Measurements from ENCODE around the gene ITPR1. TPM values are rescaled to one million over a fixed set of nuclear protein-coding genes. Genes with fewer than 3 reads are reported as not detected.

The ITPR1 gene
- total RNA-seq, 1 experiment from 2014 or later = 8.7 TPM

GRCh38 chr3:4678320-4678719 lies 185.2 kb downstream of the ITPR1 start:
- in situ Hi-C loops (cut with HindIII; ENCODE audit: low pct_unique_long_range_greater_than_20kb, low sequenced_read_pairs) (no loop called here), intact Hi-C loops (cut with micrococcal nuclease; ENCODE audit: unreplicated experiment) (no loop called here)
- no peaks in the 10 kb centered on the region for H3K9me3 ChIP-seq (ENCODE audit: control insufficient read depth, insufficient read depth, low read depth, low read length)
- no peaks in the 10 kb centered on the region for H3K36me3 ChIP-seq (ENCODE audit: control insufficient read depth, insufficient read depth, low read length)
- no peaks in the 10 kb centered on the region for H3K4me1 ChIP-seq (ENCODE audit: control insufficient read depth, insufficient read depth, low read length)
- TF ChIP-seq, protein P1, sequence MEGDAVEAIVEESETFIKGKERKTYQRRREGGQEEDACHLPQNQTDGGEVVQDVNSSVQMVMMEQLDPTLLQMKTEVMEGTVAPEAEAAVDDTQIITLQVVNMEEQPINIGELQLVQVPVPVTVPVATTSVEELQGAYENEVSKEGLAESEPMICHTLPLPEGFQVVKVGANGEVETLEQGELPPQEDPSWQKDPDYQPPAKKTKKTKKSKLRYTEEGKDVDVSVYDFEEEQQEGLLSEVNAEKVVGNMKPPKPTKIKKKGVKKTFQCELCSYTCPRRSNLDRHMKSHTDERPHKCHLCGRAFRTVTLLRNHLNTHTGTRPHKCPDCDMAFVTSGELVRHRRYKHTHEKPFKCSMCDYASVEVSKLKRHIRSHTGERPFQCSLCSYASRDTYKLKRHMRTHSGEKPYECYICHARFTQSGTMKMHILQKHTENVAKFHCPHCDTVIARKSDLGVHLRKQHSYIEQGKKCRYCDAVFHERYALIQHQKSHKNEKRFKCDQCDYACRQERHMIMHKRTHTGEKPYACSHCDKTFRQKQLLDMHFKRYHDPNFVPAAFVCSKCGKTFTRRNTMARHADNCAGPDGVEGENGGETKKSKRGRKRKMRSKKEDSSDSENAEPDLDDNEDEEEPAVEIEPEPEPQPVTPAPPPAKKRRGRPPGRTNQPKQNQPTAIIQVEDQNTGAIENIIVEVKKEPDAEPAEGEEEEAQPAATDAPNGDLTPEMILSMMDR (IDR thresholded peaks at IDR 0.05) = no peak
- no peak for TF ChIP-seq TCF7L2 (IDR thresholded peaks at IDR 0.05; ENCODE audit: low read depth, low read length)
- H3K27me3 ChIP-seq (ENCODE audit: control insufficient read depth, insufficient read depth, low read length) = no peaks in the 10 kb centered on the region
- ChIA-PET POLR2A (no interaction called here), CTCF (no interaction called here)
- no peak for ATAC-seq
- DNase-seq (ENCODE audit: low read depth, low spot score) = no peak
- H3K4me3 ChIP-seq (ENCODE audit: low read depth in 2 of 2, low read length in 2 of 2) = no peak overlapping the region
- no TSS peak for BruUV-seq (replicated peaks)
- no peak overlapping the region for H3K27ac ChIP-seq (ENCODE audit: low read length)

GRCh38 chr3:4680227-4680691 lies 187.1 kb downstream of the ITPR1 start:
- TF ChIP-seq SIN3A (IDR thresholded peaks at IDR 0.05; ENCODE audit: borderline replicate concordance, insufficient read depth, low read depth, low read length) (no peak), POLR2AphosphoS5 (IDR thresholded peaks at IDR 0.05; ENCODE audit: low read depth, low read length) (no peak), REST (IDR thresholded peaks at IDR 0.05; ENCODE audit: insufficient read depth in 1 of 2, low read depth in 2 of 2, low read length in 1 of 2) (no peak), TCF7L2 (IDR thresholded peaks at IDR 0.05; ENCODE audit: low read depth, low read length) (no peak)
- TF ChIP-seq, protein P1 (IDR thresholded peaks at IDR 0.05) = no peak
- H3K27ac ChIP-seq (ENCODE audit: low read length) = no peak overlapping the region
- no peaks in the 10 kb centered on the region for H3K4me1 ChIP-seq (ENCODE audit: control insufficient read depth, insufficient read depth, low read length)
- ATAC-seq = no peak
- in situ Hi-C loops (cut with HindIII; ENCODE audit: low pct_unique_long_range_greater_than_20kb, low sequenced_read_pairs) = no loop called here
- no peak overlapping the region for H3K4me3 ChIP-seq (ENCODE audit: low read depth in 2 of 2, low read length in 2 of 2)
- intact Hi-C loops (cut with micrococcal nuclease; ENCODE audit: unreplicated experiment) = no loop called here
- DNase-seq (ENCODE audit: low read depth, low spot score) = no peak
- CTCF ChIA-PET = no interaction called here
- BruUV-seq (replicated peaks) = no TSS peak
- POLR2A ChIA-PET = no interaction called here
- H3K27me3 ChIP-seq (ENCODE audit: control insufficient read depth, insufficient read depth, low read length) = no peaks in the 10 kb centered on the region
- H3K36me3 ChIP-seq (ENCODE audit: control insufficient read depth, insufficient read depth, low read length) = no peaks in the 10 kb centered on the region
- no peaks in the 10 kb centered on the region for H3K9me3 ChIP-seq (ENCODE audit: control insufficient read depth, insufficient read depth, low read depth, low read length)

Measured in Panc1 (cell line).